Aorta (tissue), 5 donors: ENCODE data around the gene PAFAH1B1. TPM values are rescaled to one million over a fixed set of nuclear protein-coding genes. Genes with fewer than 3 reads are reported as not detected.

Experiments used
- ATAC-seq: fragments of 200-7000 bp; cut with Tn5 transposase; one replicate; pipeline ENCODE4 v1.9.1; 2022; ENCODE audit warnings: moderate library complexity; ENCODE audit not compliant: low FRiP score
- DNase-seq, 2 donors: peaks; one replicate each; pipeline ENCODE4 v3.0.0-alpha.2; 2020
- H3K27ac ChIP-seq, 2 donors: one replicate each; pipeline ENCODE4 v1.5.1; 2013; ENCODE audit warnings: low read length in 2 of 2, mild to moderate bottlenecking in 2 of 2, moderate library complexity in 2 of 2, control low read depth in 1 of 2, inconsistent platforms in 1 of 2, low read depth in 1 of 2
- H3K27me3 ChIP-seq, 2 donors: one replicate each; pipeline ENCODE4 v1.6.1; 2013; ENCODE audit warnings: control low read depth in 1 of 2, low read length in 1 of 2, mild to moderate bottlenecking in 1 of 2, moderate library complexity in 1 of 2; ENCODE audit not compliant: insufficient read depth in 2 of 2, control insufficient read depth in 1 of 2
- H3K36me3 ChIP-seq, 2 donors: one replicate each; pipeline ENCODE4 v1.6.1; 2013; ENCODE audit warnings: control low read depth in 1 of 2, low read length in 1 of 2, mild to moderate bottlenecking in 1 of 2; ENCODE audit not compliant: insufficient read depth in 2 of 2, control insufficient read depth in 1 of 2
- H3K4me1 ChIP-seq, 2 donors: one replicate each; pipeline ENCODE4 v1.6.1; 2013; ENCODE audit warnings: low read length in 2 of 2, control low read depth in 1 of 2, mild to moderate bottlenecking in 1 of 2, moderate library complexity in 1 of 2; ENCODE audit not compliant: insufficient read depth in 2 of 2, control insufficient read depth in 1 of 2
- H3K4me3 ChIP-seq, 2 donors: one replicate each; pipeline ENCODE4 v1.5.1; 2013; ENCODE audit warnings: low read length in 2 of 2, control low read depth in 1 of 2, mild to moderate bottlenecking in 1 of 2
- H3K9me3 ChIP-seq: one replicate; pipeline ENCODE4 v1.6.1; 2013; ENCODE audit warnings: mild to moderate bottlenecking, low read length; ENCODE audit not compliant: control insufficient read depth
- WGBS, 2 donors: extraction: QIAGEN DNeasy Blood & Tissue Kit; methylation state at CpG; one replicate each; pipeline ENCODE4 v1.1.7; 2013; 5-methylcytosine and 5-hydroxymethylcytosine counted together
- intact Hi-C, 2 donors: fragments of 100-400 bp; cut with DNase I; formaldehyde crosslinking; loops; one replicate each; pipeline versions ENCODE4 v1.14.2 to v1.15.0; 2022
- polyA plus RNA-seq, 2 donors: library from polyadenylated mRNA; stranded (reverse); fragments of 200-250 nt; gene quantifications; one replicate each; pipeline ENCODE4 v1.2.3, GENCODE V29; 2013
- total RNA-seq, 2 donors: library from RNA; stranded (reverse); fragmentation: NEBNext Ultra II Directional; extraction: Animal tissue kit (Norgen Biotek cat#: 25700); gene quantifications; one replicate each; pipeline ENCODE4 v1.2.1, GENCODE V29; 2021
- donor health status: healthy with polysubstance abuse.
- donor health status: Bipolar disorder and iron deficiency.
- donor health status: DM: no; HTN: no; CAD: no.
- donor health status: DM: no; HTN: no; CAD: no.
- donor health status: DM: yes; HTN: yes; CAD: no.

Gene PAFAH1B1
- total and polyA plus RNA-seq, 4 donors = 47.0 to 176 (median 111) TPM

DNA sequence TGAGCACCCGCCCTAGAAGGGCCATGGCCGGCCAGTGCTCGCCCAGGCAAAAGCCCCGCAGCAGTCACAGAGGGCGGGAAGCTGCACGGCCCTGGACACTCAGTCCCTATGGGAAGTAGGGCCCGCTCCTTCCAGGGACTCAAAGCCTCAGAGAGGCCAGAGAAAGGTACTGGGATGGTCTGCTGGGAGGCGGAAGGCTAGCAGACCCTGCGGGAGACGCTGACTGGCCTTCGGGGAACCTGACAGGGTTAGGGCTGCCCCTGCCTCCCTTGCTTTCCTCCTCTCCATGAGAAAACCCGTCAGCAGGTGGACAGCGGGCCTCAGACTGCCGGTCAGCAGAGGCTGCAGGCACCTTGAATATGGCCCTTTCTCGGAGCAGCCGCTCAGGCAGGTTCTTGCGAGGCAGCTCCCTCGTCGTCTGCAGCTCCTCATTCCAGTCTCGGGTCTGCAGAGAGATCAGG lies 106.6 kb downstream of the PAFAH1B1 start:
- Histone ChIP-seq H3K27ac (no peak overlapping the region), H3K36me3 (peaks cover 0 to 17% of the 10 kb centered on the region in 2 donors), H3K4me1 (no peaks in the 10 kb centered on the region), H3K27me3 (no peaks in the 10 kb centered on the region), H3K9me3 (no peaks in the 10 kb centered on the region), H3K4me3 (no peak overlapping the region)
- DNase-seq = peak; percentile 36 to 71
- WGBS, 2 donors = 92% methylated on average over 20 of the region's 20 CpGs
- no peak for ATAC-seq
- intact Hi-C loops = no loop called here

GRCh38 chr17:2700491-2701141 lies 107.2 kb downstream of the PAFAH1B1 start:
- H3K27me3 ChIP-seq = no peaks in the 10 kb centered on the region
- no peak overlapping the region for H3K27ac ChIP-seq
- H3K9me3 ChIP-seq = no peaks in the 10 kb centered on the region
- intact Hi-C loops = no loop called here
- WGBS, 2 donors = 87 to 89% methylated on average over 26 to 27 of the region's 27 CpGs
- no peaks in the 10 kb centered on the region for H3K4me1 ChIP-seq
- ATAC-seq (no peak), DNase-seq (peak; percentile 36 to 72)
- no peak overlapping the region for H3K4me3 ChIP-seq
- H3K36me3 ChIP-seq = peaks cover 0 to 17% of the 10 kb centered on the region in 2 donors

DNA sequence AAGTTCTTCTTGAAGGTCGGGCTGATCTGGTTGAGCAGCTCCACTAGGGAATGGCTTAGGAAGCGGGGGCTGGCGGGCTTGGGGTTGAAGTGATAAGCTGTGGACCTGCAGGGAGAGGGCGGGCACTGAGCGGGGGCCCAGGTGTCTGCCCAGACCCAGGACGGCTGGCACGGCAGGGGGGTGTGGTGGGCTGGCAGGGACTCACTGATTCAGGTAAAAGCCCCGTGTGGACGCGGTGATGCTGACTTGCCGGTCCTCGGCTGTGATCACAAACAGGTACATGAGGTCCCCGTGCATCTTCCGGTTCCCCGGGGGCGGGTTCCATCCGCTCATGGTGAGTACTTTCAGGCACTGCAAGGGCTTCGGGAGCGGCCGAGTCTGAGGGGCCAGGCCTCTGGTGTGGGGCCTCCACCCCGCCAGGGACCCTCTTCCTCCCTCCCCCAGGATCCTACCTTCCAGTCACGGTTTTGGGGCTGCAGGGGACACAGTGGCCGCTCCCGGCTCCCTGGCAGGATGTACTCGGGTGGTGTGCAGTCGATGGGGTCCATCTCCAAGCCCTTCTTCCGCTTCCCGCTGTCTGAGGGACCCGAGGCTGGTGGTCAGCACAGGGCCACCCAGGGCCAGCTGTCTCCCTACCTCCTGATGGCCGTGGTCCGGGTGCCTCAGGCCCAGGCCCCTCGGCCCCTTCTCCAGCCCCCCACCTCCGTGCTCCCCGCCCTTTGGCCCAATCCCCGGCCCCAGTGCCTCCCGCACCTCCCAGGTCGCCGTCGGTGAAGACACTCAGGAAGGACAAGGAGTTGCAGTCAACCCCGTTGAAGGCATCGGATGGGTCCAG lies 107.9 kb downstream of the PAFAH1B1 start:
- H3K27ac ChIP-seq = no peak overlapping the region
- no peaks in the 10 kb centered on the region for H3K9me3 ChIP-seq
- intact Hi-C loops = no loop called here
- H3K4me1 ChIP-seq = no peaks in the 10 kb centered on the region
- H3K4me3 ChIP-seq = no peak overlapping the region
- DNase-seq (peak; percentile 44 to 81), ATAC-seq (no peak)
- WGBS, 2 donors = 93% methylated on average over 41 of the region's 41 CpGs
- H3K27me3 ChIP-seq = no peaks in the 10 kb centered on the region
- peaks cover 0 to 17% of the 10 kb centered on the region in 2 donors for H3K36me3 ChIP-seq

GRCh38 chr17:2701996-2702741 lies 108.7 kb downstream of the PAFAH1B1 start:
- intact Hi-C loops = no loop called here
- DNase-seq (peak; percentile 25 to 59), ATAC-seq (no peak)
- no peak overlapping the region for H3K27ac ChIP-seq
- no peaks in the 10 kb centered on the region for H3K9me3 ChIP-seq
- no peaks in the 10 kb centered on the region for H3K27me3 ChIP-seq
- no peaks in the 10 kb centered on the region for H3K4me1 ChIP-seq
- peaks cover 0 to 17% of the 10 kb centered on the region in 2 donors for H3K36me3 ChIP-seq
- no peak overlapping the region for H3K4me3 ChIP-seq
- 81 to 82% methylated on average over 22 of the region's 22 CpGs for WGBS, 2 donors

GRCh38 chr17:2703181-2703580 lies 109.7 kb downstream of the PAFAH1B1 start:
- no peaks in the 10 kb centered on the region for H3K27me3 ChIP-seq
- 90 to 91% methylated on average over 20 of the region's 20 CpGs for WGBS, 2 donors
- H3K4me1 ChIP-seq = no peaks in the 10 kb centered on the region
- no peaks in the 10 kb centered on the region for H3K9me3 ChIP-seq
- no peak overlapping the region for H3K4me3 ChIP-seq
- ATAC-seq = no peak
- peak; percentile 38 to 67 for DNase-seq
- intact Hi-C loops = no loop called here
- H3K36me3 ChIP-seq = peaks cover 0 to 12% of the 10 kb centered on the region in 2 donors
- H3K27ac ChIP-seq = no peak overlapping the region

DNA sequence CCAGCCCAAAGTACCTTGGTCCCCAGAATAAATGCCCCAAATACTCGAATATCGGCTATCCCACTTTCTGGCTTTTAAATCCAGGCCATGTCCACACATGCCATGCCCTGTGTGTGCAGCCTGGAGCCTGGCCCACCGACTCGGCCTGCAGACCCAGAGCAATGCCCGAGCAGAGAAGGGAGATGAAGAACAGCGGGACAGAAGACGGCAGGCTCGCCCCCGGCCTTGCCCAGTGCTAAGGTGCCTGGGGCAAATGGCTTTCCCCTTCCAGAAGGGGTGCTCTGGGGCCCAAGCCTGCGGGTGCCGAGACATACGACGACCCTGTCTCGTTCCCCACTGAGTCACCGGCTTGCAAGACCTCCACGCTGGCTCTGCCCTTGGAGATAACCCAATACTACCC lies 110.2 kb downstream of the PAFAH1B1 start:
- intact Hi-C loops = no loop called here
- no peaks in the 10 kb centered on the region for H3K9me3 ChIP-seq
- no peak for ATAC-seq
- H3K27me3 ChIP-seq = no peaks in the 10 kb centered on the region
- no peak overlapping the region for H3K27ac ChIP-seq
- no peaks in the 10 kb centered on the region for H3K4me1 ChIP-seq
- peak; percentile 32 to 45 for DNase-seq
- WGBS, 2 donors = 93 to 96% methylated on average over 16 of the region's 16 CpGs
- H3K36me3 ChIP-seq = peaks cover 0 to 10% of the 10 kb centered on the region in 2 donors
- no peak overlapping the region for H3K4me3 ChIP-seq

DNA sequence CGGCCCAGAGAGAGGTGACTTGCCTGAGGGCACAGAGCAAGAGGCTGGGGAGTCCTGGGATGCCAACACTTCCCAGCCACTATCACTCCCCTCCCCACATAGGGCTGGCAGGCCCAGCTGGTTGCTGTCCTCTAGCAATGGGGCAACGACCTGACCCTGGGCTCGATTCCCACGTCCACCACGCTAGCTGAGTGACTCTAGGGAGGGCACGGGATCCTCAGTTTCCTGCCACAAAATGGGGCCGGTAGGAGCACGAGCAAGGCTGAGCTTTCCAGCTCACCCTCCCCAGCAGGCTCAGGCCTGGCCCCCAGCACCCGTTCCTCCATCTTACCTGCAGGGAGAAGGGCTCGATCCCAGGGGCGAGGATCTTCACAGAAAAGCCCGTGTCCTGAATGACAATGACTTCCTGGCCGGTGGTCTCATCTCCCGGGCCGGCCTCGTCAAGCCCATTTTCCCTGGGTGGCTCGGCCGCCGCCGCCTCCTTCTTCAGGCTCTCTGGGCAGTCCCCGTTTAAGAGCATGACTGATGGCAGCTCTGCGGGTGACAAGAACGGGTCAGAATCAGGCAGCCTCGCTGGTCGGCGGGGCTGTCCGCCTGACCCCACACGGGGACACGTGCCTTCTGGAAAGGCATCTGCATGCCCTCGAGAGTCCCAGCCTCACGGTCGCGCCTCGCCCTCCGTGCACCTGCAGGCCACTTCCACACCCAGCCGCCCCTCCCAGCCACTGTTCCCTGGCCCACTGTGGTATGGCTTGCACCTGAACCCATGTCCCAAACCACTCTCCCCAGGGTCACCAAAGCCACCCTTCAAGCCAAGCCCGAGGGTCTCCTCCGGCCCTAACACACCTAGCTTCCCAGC lies 110.8 kb downstream of the PAFAH1B1 start:
- Histone ChIP-seq H3K4me3 (no peak overlapping the region), H3K9me3 (no peaks in the 10 kb centered on the region), H3K4me1 (peaks cover 0 to under 1% of the 10 kb centered on the region in 2 donors), H3K27me3 (no peaks in the 10 kb centered on the region), H3K36me3 (peaks cover 0 to 10% of the 10 kb centered on the region in 2 donors), H3K27ac (no peak overlapping the region)
- 85 to 89% methylated on average over 32 to 38 of the region's 38 CpGs for WGBS, 2 donors
- intact Hi-C loops = no loop called here
- ATAC-seq (no peak), DNase-seq (peak; percentile 44 to 67)

DNA sequence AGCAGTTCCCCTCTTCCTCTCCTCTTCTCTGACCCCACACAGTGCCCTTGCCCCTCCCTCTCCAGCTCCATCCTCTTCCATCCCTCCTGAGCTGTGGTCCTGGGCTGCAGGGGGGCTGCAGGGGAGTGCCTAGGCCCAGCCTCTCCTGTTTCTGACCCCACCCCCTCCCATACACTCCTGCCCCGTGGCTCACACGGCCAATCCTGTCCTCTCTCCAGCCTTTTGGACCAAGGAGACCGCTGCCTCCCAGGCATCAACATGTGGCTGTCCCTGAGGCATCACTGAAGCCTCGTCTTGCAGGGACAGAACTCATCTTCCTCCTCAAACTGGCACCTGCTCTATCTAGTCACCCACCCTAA lies 111.4 kb downstream of the PAFAH1B1 start:
- whole genome bisulfite sequencing, 2 donors = 68 to 74% methylated on average over 4 of the region's 4 CpGs
- Histone ChIP-seq H3K4me3 (no peak overlapping the region), H3K27me3 (no peaks in the 10 kb centered on the region), H3K36me3 (peaks cover 0 to 10% of the 10 kb centered on the region in 2 donors), H3K9me3 (no peaks in the 10 kb centered on the region), H3K4me1 (peaks cover 0 to 2% of the 10 kb centered on the region in 2 donors), H3K27ac (no peak overlapping the region)
- ATAC-seq (no peak), DNase-seq (peak; percentile 27 to 32)
- intact Hi-C loops = no loop called here
